ENCODE data around the gene CERS1.

CERS1 gene

GRCh38 chr19:18855647-18856384 lies 40.1 kb downstream of the CERS1 start:
- no peak for DNase-seq

- DNase-seq: no peak
Observed at GRCh38 chr19:18854982-18855381, 41.0 kb downstream of the CERS1 start.

- no peak for DNase-seq
Observed at GRCh38 chr19:18853755-18854427, 42.1 kb downstream of the CERS1 start.

GRCh38 chr19:18852648-18853047 lies 43.3 kb downstream of the CERS1 start:
- no peak for DNase-seq

- no peak for DNase-seq
Observed at GRCh38 chr19:18851673-18852325, 44.2 kb downstream of the CERS1 start.

GRCh38 chr19:18850471-18851375 lies 45.2 kb downstream of the CERS1 start:
- DNase-seq: no peak

GRCh38 chr19:18849838-18850400 lies 46.0 kb downstream of the CERS1 start:
- no peak for DNase-seq

GRCh38 chr19:18848878-18849661 lies 46.9 kb downstream of the CERS1 start:
- no peak for DNase-seq

GRCh38 chr19:18847549-18848463 lies 48.2 kb downstream of the CERS1 start:
- no peak for DNase-seq

GRCh38 chr19:18846862-18847548 lies 49.0 kb downstream of the CERS1 start:
- DNase-seq: peak; percentile 39

- DNase-seq: no peak
Observed at GRCh38 chr19:18845961-18846360, 50.0 kb downstream of the CERS1 start.

GRCh38 chr19:18844806-18845329 lies 51.1 kb downstream of the CERS1 start:
- no peak for DNase-seq

- DNase-seq: no peak
Observed at GRCh38 chr19:18843960-18844359, 52.0 kb downstream of the CERS1 start.

- no peak for DNase-seq
Observed at GRCh38 chr19:18842166-18842565, 53.8 kb downstream of the CERS1 start.

GRCh38 chr19:18841400-18841799 lies 54.6 kb downstream of the CERS1 start:
- DNase-seq: no peak

- no peak for DNase-seq
Observed at GRCh38 chr19:18840288-18841267, 55.4 kb downstream of the CERS1 start.

- DNase-seq: no peak
Observed at GRCh38 chr19:18839465-18840287, 56.3 kb downstream of the CERS1 start.

GRCh38 chr19:18834644-18834984 lies 61.3 kb downstream of the CERS1 start:
- no peak for DNase-seq
